Osteoblast (primary cell): Measurements from ENCODE around the gene INPP5A. TPM values are rescaled to one million over a fixed set of nuclear protein-coding genes. Genes with fewer than 3 reads are reported as not detected.
A peak's percentile ranks its signal among the peaks of the same experiment; 100 is the strongest.

Experiments used
- DNase-seq: peaks from one replicate; pipeline ENCODE4 v3.0.0; 2011; ENCODE audit warnings: low spot score, mixed read lengths; ENCODE audit not compliant: insufficient read length; ENCODE audit errors: missing footprints
- H2AFZ ChIP-seq: 2 replicates; pipeline ENCODE4 v1.6.0; 2011; ENCODE audit warnings: mild to moderate bottlenecking, low read length
- H3K27ac ChIP-seq: 2 replicates; pipeline ENCODE4 v1.5.1; 2011; ENCODE audit warnings: mild to moderate bottlenecking, low read depth, low read length, moderate library complexity
- H3K27me3 ChIP-seq: 2 replicates; pipeline ENCODE4 v1.6.0; 2012; ENCODE audit warnings: mild to moderate bottlenecking, control low read depth, inconsistent platforms, low read length, moderate library complexity; ENCODE audit not compliant: insufficient read depth
- H3K36me3 ChIP-seq: 2 replicates; pipeline ENCODE4 v1.5.1; 2011; ENCODE audit warnings: mild to moderate bottlenecking, low read length, control low read depth, moderate library complexity; ENCODE audit not compliant: insufficient read depth
- H3K4me1 ChIP-seq: 2 replicates; pipeline ENCODE4 v1.5.1; 2011; ENCODE audit warnings: mild to moderate bottlenecking, low read length, control low read depth, moderate library complexity; ENCODE audit not compliant: insufficient read depth
- H3K4me2 ChIP-seq: 2 replicates; pipeline ENCODE4 v1.6.0; 2011; ENCODE audit warnings: mild to moderate bottlenecking, low read length; ENCODE audit not compliant: insufficient read depth
- H3K4me3 ChIP-seq: fragments of 200-600 bp; sonication (generic); 3 replicates; pipeline ENCODE4 v1.5.1; 2012; ENCODE audit warnings: mild to moderate bottlenecking, low read length, inconsistent platforms; ENCODE audit not compliant: insufficient read depth
- H3K79me2 ChIP-seq: 2 replicates; pipeline ENCODE4 v1.6.0; 2012; ENCODE audit warnings: mild to moderate bottlenecking, low read length, control low read depth, inconsistent platforms; ENCODE audit not compliant: insufficient read depth
- H3K9me3 ChIP-seq: 2 replicates; pipeline ENCODE4 v1.5.1; 2011; ENCODE audit warnings: low read depth, low read length, control low read depth
- H4K20me1 ChIP-seq: 2 replicates; pipeline ENCODE4 v1.6.0; 2012; ENCODE audit warnings: mild to moderate bottlenecking, low read length, control low read depth; ENCODE audit not compliant: insufficient read depth
- total RNA-seq: library from RNA; depleted of rRNA; stranded (reverse); fragments of >200 nt; gene quantifications from 2 replicates; pipeline ENCODE4 v1.2.3, GENCODE V29; 2012
- TF ChIP-seq, protein P1 (sequence below): IDR thresholded peaks from 2 replicates; pipeline ENCODE4 v1.5.1; 2011; ENCODE audit warnings: mild to moderate bottlenecking, low read depth, low read length, moderate library complexity; ENCODE audit errors: extremely low read depth

Gene INPP5A
- total RNA-seq, 1 donor = 22.8 TPM

DNA sequence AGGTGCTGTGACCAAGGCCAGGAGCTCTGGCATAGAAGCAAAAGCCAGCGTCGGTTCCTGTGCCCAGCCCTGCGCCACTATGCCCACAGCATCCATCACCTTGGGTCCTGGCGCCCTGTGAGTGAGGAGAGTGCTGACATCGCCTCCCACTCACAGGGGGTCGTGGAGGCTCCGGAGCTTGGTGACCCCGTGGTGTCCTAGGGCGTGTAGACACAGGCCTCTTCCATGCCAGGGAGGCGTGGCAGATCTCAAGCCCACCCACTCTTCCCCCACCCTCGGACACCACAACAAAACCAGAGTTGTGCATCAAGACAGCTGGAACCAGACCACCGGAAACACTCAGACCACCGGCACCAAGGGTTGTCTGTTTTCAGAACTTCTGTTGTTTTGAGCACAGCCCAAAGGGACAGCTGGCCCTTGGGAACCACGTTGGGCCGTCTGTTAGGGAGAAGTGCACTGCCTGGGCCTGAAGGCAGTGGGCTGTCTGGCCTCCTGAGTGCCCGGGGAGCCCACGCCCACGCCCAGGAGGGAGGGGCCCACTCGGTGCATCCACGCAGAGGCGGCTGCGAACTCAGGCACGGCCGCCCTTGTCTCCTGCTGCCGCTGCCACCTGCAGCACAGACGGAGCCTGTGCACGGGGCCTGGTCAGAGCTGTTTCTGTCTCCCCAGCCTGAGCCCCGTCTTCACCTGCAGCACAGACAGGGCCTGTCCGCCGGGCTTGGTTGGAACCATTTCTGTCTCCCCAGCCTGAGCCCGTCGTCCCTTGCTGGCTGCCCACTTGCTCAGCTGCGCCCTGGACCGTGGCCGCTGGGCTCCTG lies 106.3 kb downstream of the INPP5A start:
- peak; percentile 43 for DNase-seq
- TF ChIP-seq, protein P1, sequence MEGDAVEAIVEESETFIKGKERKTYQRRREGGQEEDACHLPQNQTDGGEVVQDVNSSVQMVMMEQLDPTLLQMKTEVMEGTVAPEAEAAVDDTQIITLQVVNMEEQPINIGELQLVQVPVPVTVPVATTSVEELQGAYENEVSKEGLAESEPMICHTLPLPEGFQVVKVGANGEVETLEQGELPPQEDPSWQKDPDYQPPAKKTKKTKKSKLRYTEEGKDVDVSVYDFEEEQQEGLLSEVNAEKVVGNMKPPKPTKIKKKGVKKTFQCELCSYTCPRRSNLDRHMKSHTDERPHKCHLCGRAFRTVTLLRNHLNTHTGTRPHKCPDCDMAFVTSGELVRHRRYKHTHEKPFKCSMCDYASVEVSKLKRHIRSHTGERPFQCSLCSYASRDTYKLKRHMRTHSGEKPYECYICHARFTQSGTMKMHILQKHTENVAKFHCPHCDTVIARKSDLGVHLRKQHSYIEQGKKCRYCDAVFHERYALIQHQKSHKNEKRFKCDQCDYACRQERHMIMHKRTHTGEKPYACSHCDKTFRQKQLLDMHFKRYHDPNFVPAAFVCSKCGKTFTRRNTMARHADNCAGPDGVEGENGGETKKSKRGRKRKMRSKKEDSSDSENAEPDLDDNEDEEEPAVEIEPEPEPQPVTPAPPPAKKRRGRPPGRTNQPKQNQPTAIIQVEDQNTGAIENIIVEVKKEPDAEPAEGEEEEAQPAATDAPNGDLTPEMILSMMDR = no peak
- peaks cover 13% of the 10 kb centered on the region for H3K79me2 ChIP-seq

DNA sequence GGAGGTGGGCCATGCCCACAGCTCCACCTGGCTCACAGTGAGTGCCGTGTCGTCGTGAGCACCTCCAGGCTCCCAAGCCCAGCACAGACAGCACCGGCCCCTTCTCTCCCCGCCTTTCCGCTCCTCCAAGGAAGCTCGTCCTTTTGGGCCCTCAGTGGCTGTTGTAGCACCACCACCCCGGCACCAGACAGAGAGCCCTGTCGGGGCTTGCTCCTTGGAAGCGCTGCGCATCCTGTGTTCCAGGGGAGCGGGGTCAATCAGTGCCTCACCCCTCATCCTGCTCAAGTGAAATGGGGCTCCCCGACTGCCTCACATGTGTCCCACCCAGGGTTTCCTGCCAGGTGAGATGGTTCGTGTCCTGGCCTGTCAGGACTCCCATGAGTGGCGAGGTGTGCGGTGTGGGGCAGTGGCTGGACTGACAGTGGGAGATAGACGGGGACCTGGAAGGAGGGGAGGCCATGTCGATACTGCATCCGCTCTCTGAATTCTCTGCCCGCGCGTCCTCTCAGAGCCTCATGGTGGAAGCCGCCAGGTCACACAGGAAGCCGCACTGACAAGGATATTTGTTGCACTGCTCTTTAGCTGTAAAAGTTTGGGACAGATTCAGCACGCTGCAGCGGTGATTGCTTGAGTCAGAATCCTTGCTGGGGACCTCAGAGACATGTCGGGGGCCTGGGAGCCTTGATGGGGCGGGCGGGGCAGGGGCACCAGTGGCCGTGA lies 107.1 kb downstream of the INPP5A start:
- H3K36me3 ChIP-seq = no peaks in the 10 kb centered on the region

More for the DNA sequence above, 106.3 kb downstream of the INPP5A start:
- no peaks in the 10 kb centered on the region for H3K27me3 ChIP-seq
- H3K36me3 ChIP-seq = no peaks in the 10 kb centered on the region
- H3K27ac ChIP-seq = no peak overlapping the region
- no peaks in the 10 kb centered on the region for H3K9me3 ChIP-seq
- no peaks in the 10 kb centered on the region for H3K4me1 ChIP-seq
- H4K20me1 ChIP-seq = peaks cover 39% of the 10 kb centered on the region
- no peak overlapping the region for H3K4me2 ChIP-seq
- no peak overlapping the region for H2AFZ ChIP-seq
- no peak overlapping the region for H3K4me3 ChIP-seq

DNA sequence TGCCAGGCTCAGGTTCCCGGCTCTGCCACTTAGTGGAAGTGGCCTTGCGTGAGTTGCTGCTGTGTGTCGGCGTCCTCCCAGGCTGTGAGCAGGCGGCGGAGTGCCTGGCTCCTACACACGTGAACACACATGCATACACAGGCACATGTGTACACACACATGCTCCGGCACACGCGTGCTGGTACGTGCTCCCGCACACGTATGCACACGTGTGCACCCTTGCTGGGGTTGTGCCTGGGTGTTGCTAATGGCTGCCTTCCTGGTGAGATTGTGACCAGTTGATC lies 107.6 kb downstream of the INPP5A start:
- Histone ChIP-seq H3K4me1 (no peaks in the 10 kb centered on the region), H3K9me3 (no peaks in the 10 kb centered on the region), H3K27me3 (no peaks in the 10 kb centered on the region), H3K4me3 (no peak overlapping the region), H2AFZ (no peak overlapping the region), H3K79me2 (peaks cover 10% of the 10 kb centered on the region), H3K36me3 (no peaks in the 10 kb centered on the region), H4K20me1 (peaks cover 44% of the 10 kb centered on the region), H3K4me2 (no peak overlapping the region), H3K27ac (no peak overlapping the region)
- TF ChIP-seq, protein P1 = no peak
- peak; percentile 58 for DNase-seq

More for the DNA sequence above, 107.1 kb downstream of the INPP5A start:
- TF ChIP-seq, protein P1 = no peak
- H3K4me2 ChIP-seq = no peak overlapping the region
- no peak overlapping the region for H3K27ac ChIP-seq
- DNase-seq = peak; percentile 73
- H2AFZ ChIP-seq = no peak overlapping the region
- H3K9me3 ChIP-seq = no peaks in the 10 kb centered on the region
- peaks cover 13% of the 10 kb centered on the region for H3K79me2 ChIP-seq
- H3K4me1 ChIP-seq = no peaks in the 10 kb centered on the region
- peaks cover 42% of the 10 kb centered on the region for H4K20me1 ChIP-seq
- H3K4me3 ChIP-seq = no peak overlapping the region
- no peaks in the 10 kb centered on the region for H3K27me3 ChIP-seq
